ENCODE data around the gene ARHGEF10L. TPM values are rescaled to one million over a fixed set of nuclear protein-coding genes. Genes with fewer than 3 reads are reported as not detected.

ARHGEF10L gene
- total RNA-seq, 1 donor from 2014 or later: 89.8 TPM

DNA sequence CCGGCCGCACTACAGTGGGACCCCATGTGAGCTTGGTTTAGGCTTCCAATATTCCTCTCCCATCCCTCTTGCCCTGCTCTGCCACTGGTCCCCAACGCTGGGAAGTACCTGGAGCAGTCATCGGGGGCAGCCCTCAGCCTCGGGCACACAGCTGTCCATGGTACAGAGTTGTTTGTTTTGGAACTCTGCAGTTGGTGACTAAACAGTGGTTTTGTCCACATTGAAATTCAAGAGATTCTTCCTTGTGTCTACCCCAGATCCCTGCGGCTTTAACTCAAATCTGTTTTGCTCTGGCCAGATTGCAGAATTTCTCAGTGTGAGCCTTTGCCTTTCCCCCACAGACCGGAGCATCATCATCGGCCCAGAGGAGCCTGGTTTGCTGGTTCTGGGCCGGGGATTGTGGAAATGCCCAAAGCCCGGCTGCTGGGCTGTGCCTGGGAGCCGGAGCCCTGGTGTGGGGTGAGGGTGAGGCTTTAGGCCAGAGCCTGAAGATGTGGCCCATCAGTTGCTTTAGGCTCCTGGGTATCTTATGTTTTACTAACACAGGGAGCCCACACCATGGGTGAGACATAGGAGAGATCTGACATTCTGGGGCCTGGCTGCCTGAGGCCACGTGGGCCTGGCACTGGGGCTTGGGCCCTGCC lies 93.2 kb downstream of the ARHGEF10L start:
- Mint-ChIP-seq H3K27me3 (ENCODE audit: unreplicated experiment) (peaks cover 12% of the 10 kb centered on the region), H3K27ac (ENCODE audit: unreplicated experiment) (no peak overlapping the region), H3K4me1 (ENCODE audit: low read depth, unreplicated experiment) (peaks cover 7% of the 10 kb centered on the region), H3K9me3 (ENCODE audit: unreplicated experiment) (peaks cover 9% of the 10 kb centered on the region), H3K4me3 (ENCODE audit: unreplicated experiment) (no peak overlapping the region), H3K36me3 (ENCODE audit: unreplicated experiment) (peaks cover 12% of the 10 kb centered on the region)
- TF ChIP-seq, protein P1, sequence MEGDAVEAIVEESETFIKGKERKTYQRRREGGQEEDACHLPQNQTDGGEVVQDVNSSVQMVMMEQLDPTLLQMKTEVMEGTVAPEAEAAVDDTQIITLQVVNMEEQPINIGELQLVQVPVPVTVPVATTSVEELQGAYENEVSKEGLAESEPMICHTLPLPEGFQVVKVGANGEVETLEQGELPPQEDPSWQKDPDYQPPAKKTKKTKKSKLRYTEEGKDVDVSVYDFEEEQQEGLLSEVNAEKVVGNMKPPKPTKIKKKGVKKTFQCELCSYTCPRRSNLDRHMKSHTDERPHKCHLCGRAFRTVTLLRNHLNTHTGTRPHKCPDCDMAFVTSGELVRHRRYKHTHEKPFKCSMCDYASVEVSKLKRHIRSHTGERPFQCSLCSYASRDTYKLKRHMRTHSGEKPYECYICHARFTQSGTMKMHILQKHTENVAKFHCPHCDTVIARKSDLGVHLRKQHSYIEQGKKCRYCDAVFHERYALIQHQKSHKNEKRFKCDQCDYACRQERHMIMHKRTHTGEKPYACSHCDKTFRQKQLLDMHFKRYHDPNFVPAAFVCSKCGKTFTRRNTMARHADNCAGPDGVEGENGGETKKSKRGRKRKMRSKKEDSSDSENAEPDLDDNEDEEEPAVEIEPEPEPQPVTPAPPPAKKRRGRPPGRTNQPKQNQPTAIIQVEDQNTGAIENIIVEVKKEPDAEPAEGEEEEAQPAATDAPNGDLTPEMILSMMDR (IDR thresholded peaks at IDR 0.05; ENCODE audit: partially characterized antibody, unreplicated experiment): no peak
- DNase-seq: no peak

DNA sequence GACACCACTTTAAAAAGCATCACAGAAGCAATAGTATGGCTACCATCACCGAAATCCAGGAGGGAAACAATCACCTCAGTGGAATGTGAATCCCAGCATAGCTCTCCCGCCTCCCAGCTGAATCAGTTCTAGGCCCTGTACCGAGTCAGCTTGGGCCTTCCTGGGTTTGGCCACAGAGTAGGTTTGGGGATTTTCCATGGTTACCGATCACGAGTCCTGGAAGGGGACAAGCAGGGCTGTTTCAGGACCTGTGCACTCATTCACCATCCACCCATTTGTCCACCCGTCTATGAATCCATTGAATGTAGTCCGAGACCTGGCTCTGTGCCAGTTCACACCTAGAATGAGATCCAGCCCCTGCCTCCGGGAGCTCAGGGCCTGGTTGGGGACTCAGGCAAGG lies 94.2 kb downstream of the ARHGEF10L start:
- Mint-ChIP-seq H3K36me3 (ENCODE audit: unreplicated experiment) (peaks cover 12% of the 10 kb centered on the region), H3K27ac (ENCODE audit: unreplicated experiment) (no peak overlapping the region), H3K4me3 (ENCODE audit: unreplicated experiment) (no peak overlapping the region), H3K4me1 (ENCODE audit: low read depth, unreplicated experiment) (peaks cover 6% of the 10 kb centered on the region), H3K9me3 (ENCODE audit: unreplicated experiment) (peaks cover 9% of the 10 kb centered on the region), H3K27me3 (ENCODE audit: unreplicated experiment) (peaks cover 12% of the 10 kb centered on the region)
- TF ChIP-seq, protein P1 (IDR thresholded peaks at IDR 0.05; ENCODE audit: partially characterized antibody, unreplicated experiment): no peak
- DNase-seq: no peak

DNA sequence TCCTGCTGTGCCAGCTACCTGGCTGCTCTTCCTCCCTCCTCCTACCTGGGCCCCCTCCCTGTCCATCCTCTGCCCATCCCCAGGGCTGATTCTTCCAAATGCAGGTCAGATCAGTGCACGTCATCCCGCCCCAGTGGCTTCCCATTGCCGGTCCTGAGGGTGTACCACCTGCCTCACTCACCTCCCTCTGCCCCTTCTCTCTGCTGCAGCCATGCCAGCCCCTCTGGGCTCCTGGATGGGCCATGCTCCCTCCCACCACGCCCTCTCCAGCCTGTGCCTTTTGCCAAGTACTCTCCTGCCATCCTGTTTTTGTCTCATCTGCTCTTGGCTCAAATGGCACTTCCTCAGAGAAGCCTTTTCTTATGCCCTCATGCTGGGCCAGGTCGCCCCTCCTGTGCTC lies 95.8 kb downstream of the ARHGEF10L start:
- DNase-seq: no peak
- peaks cover 3% of the 10 kb centered on the region for H3K4me1 Mint-ChIP-seq (ENCODE audit: low read depth, unreplicated experiment)
- no peak overlapping the region for H3K27ac Mint-ChIP-seq (ENCODE audit: unreplicated experiment)
- peaks cover 12% of the 10 kb centered on the region for H3K27me3 Mint-ChIP-seq (ENCODE audit: unreplicated experiment)
- TF ChIP-seq, protein P1 (IDR thresholded peaks at IDR 0.05; ENCODE audit: partially characterized antibody, unreplicated experiment): no peak
- no peak overlapping the region for H3K4me3 Mint-ChIP-seq (ENCODE audit: unreplicated experiment)
- peaks cover 7% of the 10 kb centered on the region for H3K9me3 Mint-ChIP-seq (ENCODE audit: unreplicated experiment)
- H3K36me3 Mint-ChIP-seq (ENCODE audit: unreplicated experiment): peaks cover 12% of the 10 kb centered on the region

DNA sequence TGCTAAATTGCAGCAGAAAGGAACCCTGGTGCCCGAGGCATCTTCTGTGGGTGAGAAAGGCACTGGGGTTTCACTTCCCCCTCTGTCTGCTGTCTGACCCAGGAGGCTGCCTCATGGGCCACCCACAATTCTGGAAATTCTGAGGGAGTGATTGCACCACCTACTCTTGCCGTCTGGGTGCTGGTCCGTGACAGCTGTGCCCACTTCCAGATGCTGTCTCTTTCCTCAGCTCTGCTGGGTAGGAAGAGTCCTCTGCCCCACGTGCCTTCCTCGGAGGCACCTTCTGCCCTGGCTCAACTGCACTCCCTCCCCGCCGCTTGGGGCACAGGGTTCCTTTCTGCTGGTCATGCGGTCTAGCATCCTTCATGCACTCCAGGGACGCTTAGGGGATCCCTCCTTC lies 96.3 kb downstream of the ARHGEF10L start:
- H3K27ac Mint-ChIP-seq (ENCODE audit: unreplicated experiment): no peak overlapping the region
- H3K9me3 Mint-ChIP-seq (ENCODE audit: unreplicated experiment): peaks cover 6% of the 10 kb centered on the region
- peaks cover 2% of the 10 kb centered on the region for H3K4me1 Mint-ChIP-seq (ENCODE audit: low read depth, unreplicated experiment)
- no peak overlapping the region for H3K4me3 Mint-ChIP-seq (ENCODE audit: unreplicated experiment)
- no peak for DNase-seq
- TF ChIP-seq, protein P1 (IDR thresholded peaks at IDR 0.05; ENCODE audit: partially characterized antibody, unreplicated experiment): no peak
- H3K27me3 Mint-ChIP-seq (ENCODE audit: unreplicated experiment): peaks cover 12% of the 10 kb centered on the region
- H3K36me3 Mint-ChIP-seq (ENCODE audit: unreplicated experiment): peaks cover 9% of the 10 kb centered on the region

DNA sequence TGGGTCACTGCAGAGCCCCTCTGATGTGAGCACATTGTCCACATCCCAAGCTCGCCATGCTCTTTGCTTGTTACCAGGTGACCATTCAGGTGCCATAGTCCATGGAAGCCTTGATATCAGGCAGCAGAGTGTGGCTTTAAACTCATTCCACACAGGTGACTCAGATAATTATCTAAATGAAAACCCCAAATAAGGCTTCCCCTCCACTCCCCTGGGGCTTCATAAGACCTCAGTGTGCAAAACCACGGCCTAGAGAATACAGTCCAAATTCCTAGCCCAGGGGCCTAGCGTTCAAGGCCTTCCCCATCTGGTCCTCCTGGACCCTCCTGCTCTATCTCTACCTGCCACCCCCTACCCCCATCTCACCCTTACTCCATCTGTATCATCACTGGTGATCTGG lies 97.1 kb downstream of the ARHGEF10L start:
- peaks cover 6% of the 10 kb centered on the region for H3K9me3 Mint-ChIP-seq (ENCODE audit: unreplicated experiment)
- H3K27ac Mint-ChIP-seq (ENCODE audit: unreplicated experiment): no peak overlapping the region

More for the DNA sequence above, 97.1 kb downstream of the ARHGEF10L start:
- Mint-ChIP-seq H3K4me3 (ENCODE audit: unreplicated experiment) (no peak overlapping the region), H3K36me3 (ENCODE audit: unreplicated experiment) (peaks cover 7% of the 10 kb centered on the region), H3K4me1 (ENCODE audit: low read depth, unreplicated experiment) (no peaks in the 10 kb centered on the region), H3K27me3 (ENCODE audit: unreplicated experiment) (peaks cover 12% of the 10 kb centered on the region)
- TF ChIP-seq, protein P1 (IDR thresholded peaks at IDR 0.05; ENCODE audit: partially characterized antibody, unreplicated experiment): no peak
- no peak for DNase-seq

Measured in glutamatergic neuron (in vitro differentiated cells).